GM13977 (cell line): ENCODE data around the gene SH3PXD2A.

Experiments
- DNase-seq: peaks from one replicate; pipeline ENCODE4 v3.0.0; 2012; ENCODE audit warnings: low spot score
- CTCF ChIP-seq: IDR thresholded peaks from 2 replicates; pipeline ENCODE4 v1.5.1; 2012; ENCODE audit warnings: mild to moderate bottlenecking, control low read depth; ENCODE audit not compliant: insufficient read depth; ENCODE audit errors: extremely low read depth, missing control alignments
- in situ Hi-C: fragments of 300-500 bp; cut with MboI; formaldehyde crosslinking; loops from one replicate; pipeline ENCODE4 v1.12.0; 2022; ENCODE audit warnings: low sequenced_read_pairs, low pct_unique_long_range_greater_than_20kb, mixed read lengths, inconsistent platforms; ENCODE audit not compliant: unreplicated experiment

SH3PXD2A gene

GRCh38 chr10:103840740-103841070 lies 14.7 kb downstream of the SH3PXD2A start:
- in situ Hi-C loops = no loop called here
- no peak for DNase-seq
- TF ChIP-seq CTCF = no peak

- in situ Hi-C loops = no loop called here
- no peak for TF ChIP-seq CTCF
- DNase-seq = no peak
These were observed 15.3 kb downstream of the SH3PXD2A start for GRCh38 chr10:103839872-103840739.

GRCh38 chr10:103839519-103839871 lies 15.9 kb downstream of the SH3PXD2A start:
- no peak for TF ChIP-seq CTCF
- no peak for DNase-seq
- in situ Hi-C loops = no loop called here

GRCh38 chr10:103838862-103839518 lies 16.4 kb downstream of the SH3PXD2A start:
- no peak for DNase-seq
- TF ChIP-seq CTCF = no peak
- in situ Hi-C loops = no loop called here

- TF ChIP-seq CTCF = no peak
- no peak for DNase-seq
- in situ Hi-C loops = no loop called here
These were observed 17.3 kb downstream of the SH3PXD2A start for GRCh38 chr10:103838070-103838395.

- in situ Hi-C loops = no loop called here
- no peak for DNase-seq
- no peak for TF ChIP-seq CTCF
These were observed 17.9 kb downstream of the SH3PXD2A start for GRCh38 chr10:103837370-103838069.
